WTC11 (cell line): ENCODE results near the gene TMEM89. TPM values are rescaled to one million over a fixed set of nuclear protein-coding genes. Genes with fewer than 3 reads are reported as not detected.

Experiments used
- ATAC-seq: fragments of 200-7000 bp; cut with Tn5 transposase; 2 replicates; pipeline ENCODE4 v1.10.0; 2021; ENCODE audit warnings: mild to moderate bottlenecking, moderate library complexity
- CTCF ChIA-PET: fragments of 300-600 bp; sonication (Branson Sonifier 250); formaldehyde crosslinking; loops from one replicate; lab custom pipeline; 2021; ENCODE audit warnings: antibody characterized with exemption; lab: Charles Lee
- POLR2A ChIA-PET: fragments of 350-600 bp; sonication (Branson Sonifier 250); formaldehyde crosslinking; loops from one replicate; lab custom pipeline; 2021; ENCODE audit warnings: antibody characterized with exemption; lab: Charles Lee
- DNase-seq: peaks from one replicate; pipeline ENCODE4 v3.0.0; 2021; ENCODE audit warnings: low spot score
- H3K27ac Mint-ChIP-seq: 2 replicates; pipeline ENCODE4 v1.8.0; 2021; ENCODE audit warnings: mixed read lengths
- H3K27me3 Mint-ChIP-seq: 2 replicates; pipeline ENCODE4 v1.8.0; 2021; ENCODE audit warnings: low read depth, mild to moderate bottlenecking, moderate library complexity, mixed read lengths
- H3K36me3 Mint-ChIP-seq: 2 replicates; pipeline ENCODE4 v1.8.0; 2021; ENCODE audit warnings: mixed read lengths
- H3K4me1 Mint-ChIP-seq: 2 replicates; pipeline ENCODE4 v1.8.0; 2022; ENCODE audit warnings: mixed read lengths
- H3K4me3 Mint-ChIP-seq: 2 replicates; pipeline ENCODE4 v1.8.0; 2021; ENCODE audit warnings: mild to moderate bottlenecking, moderate library complexity, mixed read lengths
- H3K9me3 Mint-ChIP-seq: 2 replicates; pipeline ENCODE4 v1.8.0; 2021; ENCODE audit warnings: mixed read lengths
- ELF4 ChIP-seq: sonication (generic); formaldehyde crosslinking; IDR thresholded peaks from 2 replicates; pipeline ENCODE4 v1.8.1; 2022; ENCODE audit warnings: low read depth, mild to moderate bottlenecking, moderate library complexity, missing genetic modification reagents
- EMX1 ChIP-seq: fragments of 250-450 bp; sonication (Bioruptor Pico); IDR thresholded peaks from 2 replicates; pipeline ENCODE4 v1.8.0; 2021; ENCODE audit warnings: mild to moderate bottlenecking
- ETV6 ChIP-seq: sonication (generic); formaldehyde crosslinking; IDR thresholded peaks from 2 replicates; pipeline ENCODE4 v1.8.1; 2022; ENCODE audit warnings: mild to moderate bottlenecking, missing genetic modification reagents
- GRHL2 ChIP-seq: fragments of 250-450 bp; sonication (Bioruptor Pico); IDR thresholded peaks from 2 replicates; pipeline ENCODE4 v1.8.0; 2022; ENCODE audit warnings: mild to moderate bottlenecking, moderate library complexity; ENCODE audit not compliant: insufficient replicate concordance, severe bottlenecking
- GTF2I ChIP-seq: fragments of 250-450 bp; sonication (Bioruptor Pico); conservative IDR thresholded peaks from 2 replicates; pipeline ENCODE4 v1.4.0; 2021; ENCODE audit warnings: mild to moderate bottlenecking
- JAZF1 ChIP-seq: fragments of 250-450 bp; sonication (Bioruptor Pico); IDR thresholded peaks from 2 replicates; pipeline ENCODE4 v1.9.0; 2021; ENCODE audit warnings: moderate library complexity, mild to moderate bottlenecking, inconsistent platforms
- MYBL2 ChIP-seq: sonication (generic); formaldehyde crosslinking; IDR thresholded peaks from 2 replicates; pipeline ENCODE4 v1.8.1; 2023; ENCODE audit warnings: mild to moderate bottlenecking, moderate library complexity, missing genetic modification reagents
- NFYB ChIP-seq: sonication (generic); formaldehyde crosslinking; conservative IDR thresholded peaks from 2 replicates; pipeline ENCODE4 v1.8.0; 2022; ENCODE audit warnings: low read depth, missing genetic modification reagents
- NR1H2 ChIP-seq: sonication (generic); formaldehyde crosslinking; IDR thresholded peaks from 2 replicates; pipeline ENCODE4 v1.9.0; 2021; ENCODE audit warnings: mild to moderate bottlenecking, moderate library complexity, missing genetic modification reagents
- PRRX2 ChIP-seq: fragments of 250-450 bp; sonication (Bioruptor Pico); IDR thresholded peaks from 2 replicates; pipeline ENCODE4 v1.8.0; 2021; ENCODE audit warnings: mild to moderate bottlenecking
- TEAD4 ChIP-seq: sonication (generic); formaldehyde crosslinking; IDR thresholded peaks from 2 replicates; pipeline ENCODE4 v1.8.0; 2022; ENCODE audit warnings: mild to moderate bottlenecking, missing genetic modification reagents
- ZNF219 ChIP-seq: sonication (generic); formaldehyde crosslinking; IDR thresholded peaks from 2 replicates; pipeline ENCODE4 v1.8.0; 2023; ENCODE audit warnings: missing genetic modification reagents, mild to moderate bottlenecking, borderline replicate concordance
- ZNF263 ChIP-seq: sonication (generic); formaldehyde crosslinking; IDR thresholded peaks from 2 replicates; pipeline ENCODE4 v1.8.1; 2022; ENCODE audit warnings: low read depth, mild to moderate bottlenecking, moderate library complexity, missing genetic modification reagents
- ZNF423 ChIP-seq: fragments of 250-450 bp; sonication (Bioruptor Pico); IDR thresholded peaks from 2 replicates; pipeline ENCODE4 v2.1.2; 2022; ENCODE audit warnings: mild to moderate bottlenecking, moderate library complexity
- total RNA-seq: library from RNA; stranded (reverse); gene quantifications from 3 replicates; pipeline ENCODE4 v1.2.3, GENCODE V29; 2021
- TF ChIP-seq, protein P1 (sequence below): fragments of 250-450 bp; sonication (Bioruptor Pico); IDR thresholded peaks from 2 replicates; pipeline ENCODE4 v1.9.0; 2021; ENCODE audit warnings: mild to moderate bottlenecking, borderline replicate concordance
- TF ChIP-seq, protein P2 (sequence below): fragments of 250-450 bp; sonication (Bioruptor Pico); IDR thresholded peaks from 2 replicates; pipeline ENCODE4 v1.9.0; 2021; ENCODE audit warnings: mild to moderate bottlenecking
- TF ChIP-seq, protein P3 (sequence below): sonication (generic); formaldehyde crosslinking; IDR thresholded peaks from 2 replicates; pipeline ENCODE4 v1.8.0; 2022; ENCODE audit warnings: mild to moderate bottlenecking, missing genetic modification reagents
- TF ChIP-seq, protein P4 (sequence below): sonication (generic); formaldehyde crosslinking; IDR thresholded peaks from 2 replicates; pipeline ENCODE4 v1.8.1; 2022; ENCODE audit warnings: mild to moderate bottlenecking, missing genetic modification reagents, moderate library complexity, borderline replicate concordance
- TF ChIP-seq, protein P5 (sequence below): fragments of 250-450 bp; sonication (Bioruptor Pico); IDR thresholded peaks from 2 replicates; pipeline ENCODE4 v1.9.0; 2021; ENCODE audit warnings: mild to moderate bottlenecking
- TF ChIP-seq, protein P6 (sequence below): sonication (generic); formaldehyde crosslinking; IDR thresholded peaks from 2 replicates; pipeline ENCODE4 v1.8.1; 2023; ENCODE audit warnings: mild to moderate bottlenecking, missing genetic modification reagents

The TMEM89 gene
- total RNA-seq, 1 experiment from 2014 or later, result 0.66 TPM

DNA sequence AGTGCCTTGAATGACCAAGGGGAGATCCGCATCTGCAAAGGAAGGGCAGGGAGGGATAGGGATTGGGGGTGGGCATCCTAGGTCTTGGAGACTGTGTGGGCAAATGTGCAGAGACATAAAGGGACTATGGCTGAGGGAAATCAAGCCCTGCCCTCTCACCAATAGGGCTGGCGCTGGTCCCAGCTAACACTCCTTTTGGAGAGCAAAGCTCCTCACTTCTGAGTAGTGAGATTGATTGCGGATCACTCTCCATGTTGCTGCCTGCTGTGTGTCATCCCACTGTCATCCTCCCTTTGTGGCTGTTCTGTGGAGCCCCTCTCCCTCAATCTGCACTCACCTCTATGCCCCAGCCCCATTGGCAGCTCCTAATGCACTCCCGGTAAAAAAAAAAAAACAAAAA lies 43.4 kb upstream of the TMEM89 start (continued):
- TF ChIP-seq, protein P1, sequence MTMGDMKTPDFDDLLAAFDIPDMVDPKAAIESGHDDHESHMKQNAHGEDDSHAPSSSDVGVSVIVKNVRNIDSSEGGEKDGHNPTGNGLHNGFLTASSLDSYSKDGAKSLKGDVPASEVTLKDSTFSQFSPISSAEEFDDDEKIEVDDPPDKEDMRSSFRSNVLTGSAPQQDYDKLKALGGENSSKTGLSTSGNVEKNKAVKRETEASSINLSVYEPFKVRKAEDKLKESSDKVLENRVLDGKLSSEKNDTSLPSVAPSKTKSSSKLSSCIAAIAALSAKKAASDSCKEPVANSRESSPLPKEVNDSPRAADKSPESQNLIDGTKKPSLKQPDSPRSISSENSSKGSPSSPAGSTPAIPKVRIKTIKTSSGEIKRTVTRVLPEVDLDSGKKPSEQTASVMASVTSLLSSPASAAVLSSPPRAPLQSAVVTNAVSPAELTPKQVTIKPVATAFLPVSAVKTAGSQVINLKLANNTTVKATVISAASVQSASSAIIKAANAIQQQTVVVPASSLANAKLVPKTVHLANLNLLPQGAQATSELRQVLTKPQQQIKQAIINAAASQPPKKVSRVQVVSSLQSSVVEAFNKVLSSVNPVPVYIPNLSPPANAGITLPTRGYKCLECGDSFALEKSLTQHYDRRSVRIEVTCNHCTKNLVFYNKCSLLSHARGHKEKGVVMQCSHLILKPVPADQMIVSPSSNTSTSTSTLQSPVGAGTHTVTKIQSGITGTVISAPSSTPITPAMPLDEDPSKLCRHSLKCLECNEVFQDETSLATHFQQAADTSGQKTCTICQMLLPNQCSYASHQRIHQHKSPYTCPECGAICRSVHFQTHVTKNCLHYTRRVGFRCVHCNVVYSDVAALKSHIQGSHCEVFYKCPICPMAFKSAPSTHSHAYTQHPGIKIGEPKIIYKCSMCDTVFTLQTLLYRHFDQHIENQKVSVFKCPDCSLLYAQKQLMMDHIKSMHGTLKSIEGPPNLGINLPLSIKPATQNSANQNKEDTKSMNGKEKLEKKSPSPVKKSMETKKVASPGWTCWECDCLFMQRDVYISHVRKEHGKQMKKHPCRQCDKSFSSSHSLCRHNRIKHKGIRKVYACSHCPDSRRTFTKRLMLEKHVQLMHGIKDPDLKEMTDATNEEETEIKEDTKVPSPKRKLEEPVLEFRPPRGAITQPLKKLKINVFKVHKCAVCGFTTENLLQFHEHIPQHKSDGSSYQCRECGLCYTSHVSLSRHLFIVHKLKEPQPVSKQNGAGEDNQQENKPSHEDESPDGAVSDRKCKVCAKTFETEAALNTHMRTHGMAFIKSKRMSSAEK (CRISPR knock-in tag), result no peak
- TF ChIP-seq ZNF219 (CRISPR knock-in tag) (no peak), JAZF1 (no peak), ZNF263 (CRISPR knock-in tag) (no peak)

DNA sequence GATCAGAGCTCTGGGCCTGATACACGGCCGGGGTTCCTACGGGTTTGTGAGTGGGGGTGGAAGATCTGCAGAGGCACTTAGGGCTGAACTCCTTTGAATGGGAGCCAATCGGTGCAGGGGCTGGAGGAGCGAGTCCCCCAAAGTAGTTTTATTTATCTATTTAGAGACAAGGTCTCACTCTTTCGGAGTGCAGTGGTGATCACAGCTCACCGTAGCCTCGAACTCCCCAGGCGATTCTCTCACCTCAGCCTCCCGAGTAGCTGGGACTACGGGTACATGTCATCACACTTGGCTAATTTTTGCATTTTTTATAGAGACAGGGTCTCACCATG lies 42.7 kb upstream of the TMEM89 start:
- peak overlapping the region; percentile 99 for H3K27ac Mint-ChIP-seq

DNA sequence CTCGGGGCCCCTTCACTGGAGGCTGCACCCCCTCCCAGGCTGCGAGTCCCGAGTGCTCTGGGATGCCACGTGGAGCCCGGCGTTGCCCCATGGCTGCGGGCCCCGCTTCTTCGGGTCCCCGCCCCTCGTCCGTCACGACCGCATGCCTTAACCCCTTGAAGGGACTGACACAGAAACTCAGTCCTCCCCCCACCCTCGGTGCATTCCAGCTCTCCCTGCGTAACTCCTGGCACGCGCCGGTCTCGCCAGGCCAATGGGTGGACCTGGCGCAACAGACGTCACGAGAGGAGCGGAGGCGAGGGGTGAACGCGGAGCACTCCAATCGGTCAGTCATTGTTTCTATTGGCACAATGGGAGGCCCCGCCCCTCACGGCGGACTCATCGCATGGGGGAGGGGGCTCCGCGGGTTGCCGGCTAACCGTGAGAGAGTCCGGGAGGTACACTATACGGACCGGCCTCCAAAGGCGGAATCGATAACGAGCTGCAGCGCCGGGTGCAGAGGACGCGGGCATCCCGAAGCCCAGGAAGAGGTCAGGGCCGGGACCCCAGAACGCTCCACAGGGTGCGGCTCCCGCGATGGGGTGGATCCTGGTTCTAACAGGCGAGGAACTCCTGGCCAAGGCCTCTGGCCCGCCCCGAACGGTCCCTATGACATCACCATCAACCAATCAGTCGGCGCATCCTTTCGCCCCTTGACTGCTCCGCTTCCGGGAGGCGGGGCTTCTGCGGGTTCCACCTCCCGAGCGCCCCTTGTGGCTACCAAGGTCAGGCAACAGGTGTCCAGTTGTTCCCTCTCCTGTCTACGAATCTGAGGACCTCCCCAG lies 42.1 kb upstream of the TMEM89 start:
- H3K36me3 Mint-ChIP-seq, result peaks cover 32% of the 10 kb centered on the region
- peak overlapping the region; percentile 100 for H3K27ac Mint-ChIP-seq
- DNase-seq, result peak; percentile 99
- H3K4me1 Mint-ChIP-seq, result peaks cover 14% of the 10 kb centered on the region
- H3K4me3 Mint-ChIP-seq, result peak overlapping the region; percentile 88
- H3K27me3 Mint-ChIP-seq, result no peaks in the 10 kb centered on the region
- peak; percentile 79 for ATAC-seq
- ChIA-PET CTCF (interaction anchor here (0.6 to 5.2 kb wide), 23 partner anchors 10 to 469 kb away, joined by 3 to 51 read pairs (median 4); partner anchors contain the start of genes IP6K2, LAMB2, NCKIPSD and NDUFAF3), POLR2A (interaction anchor here (0.6 to 4.4 kb wide), 12 partner anchors 12 to 457 kb away, joined by 3 to 41 read pairs (median 4); partner anchors contain the start of genes ARIH2, ATRIP, IP6K2 and NDUFAF3)
- peaks cover 9% of the 10 kb centered on the region; the same call in 1 of the 2 replicates for H3K9me3 Mint-ChIP-seq
- TF ChIP-seq PRRX2 (CRISPR knock-in tag), result no peak; the same call in 1 of the 2 replicates
- TF ChIP-seq, protein P2, sequence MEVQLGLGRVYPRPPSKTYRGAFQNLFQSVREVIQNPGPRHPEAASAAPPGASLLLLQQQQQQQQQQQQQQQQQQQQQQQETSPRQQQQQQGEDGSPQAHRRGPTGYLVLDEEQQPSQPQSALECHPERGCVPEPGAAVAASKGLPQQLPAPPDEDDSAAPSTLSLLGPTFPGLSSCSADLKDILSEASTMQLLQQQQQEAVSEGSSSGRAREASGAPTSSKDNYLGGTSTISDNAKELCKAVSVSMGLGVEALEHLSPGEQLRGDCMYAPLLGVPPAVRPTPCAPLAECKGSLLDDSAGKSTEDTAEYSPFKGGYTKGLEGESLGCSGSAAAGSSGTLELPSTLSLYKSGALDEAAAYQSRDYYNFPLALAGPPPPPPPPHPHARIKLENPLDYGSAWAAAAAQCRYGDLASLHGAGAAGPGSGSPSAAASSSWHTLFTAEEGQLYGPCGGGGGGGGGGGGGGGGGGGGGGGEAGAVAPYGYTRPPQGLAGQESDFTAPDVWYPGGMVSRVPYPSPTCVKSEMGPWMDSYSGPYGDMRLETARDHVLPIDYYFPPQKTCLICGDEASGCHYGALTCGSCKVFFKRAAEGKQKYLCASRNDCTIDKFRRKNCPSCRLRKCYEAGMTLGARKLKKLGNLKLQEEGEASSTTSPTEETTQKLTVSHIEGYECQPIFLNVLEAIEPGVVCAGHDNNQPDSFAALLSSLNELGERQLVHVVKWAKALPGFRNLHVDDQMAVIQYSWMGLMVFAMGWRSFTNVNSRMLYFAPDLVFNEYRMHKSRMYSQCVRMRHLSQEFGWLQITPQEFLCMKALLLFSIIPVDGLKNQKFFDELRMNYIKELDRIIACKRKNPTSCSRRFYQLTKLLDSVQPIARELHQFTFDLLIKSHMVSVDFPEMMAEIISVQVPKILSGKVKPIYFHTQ, result no peak
- TF ChIP-seq ZNF263 (CRISPR knock-in tag), result peak; percentile 69; the same call in 1 of the 2 replicates
- peak; percentile 85 for TF ChIP-seq TEAD4
- peak; percentile 77 for TF ChIP-seq NFYB (CRISPR knock-in tag)
- TF ChIP-seq ELF4 (CRISPR knock-in tag), result no peak
- TF ChIP-seq, protein P3, sequence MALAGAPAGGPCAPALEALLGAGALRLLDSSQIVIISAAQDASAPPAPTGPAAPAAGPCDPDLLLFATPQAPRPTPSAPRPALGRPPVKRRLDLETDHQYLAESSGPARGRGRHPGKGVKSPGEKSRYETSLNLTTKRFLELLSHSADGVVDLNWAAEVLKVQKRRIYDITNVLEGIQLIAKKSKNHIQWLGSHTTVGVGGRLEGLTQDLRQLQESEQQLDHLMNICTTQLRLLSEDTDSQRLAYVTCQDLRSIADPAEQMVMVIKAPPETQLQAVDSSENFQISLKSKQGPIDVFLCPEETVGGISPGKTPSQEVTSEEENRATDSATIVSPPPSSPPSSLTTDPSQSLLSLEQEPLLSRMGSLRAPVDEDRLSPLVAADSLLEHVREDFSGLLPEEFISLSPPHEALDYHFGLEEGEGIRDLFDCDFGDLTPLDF (CRISPR knock-in tag), result no peak
- TF ChIP-seq, protein P4, sequence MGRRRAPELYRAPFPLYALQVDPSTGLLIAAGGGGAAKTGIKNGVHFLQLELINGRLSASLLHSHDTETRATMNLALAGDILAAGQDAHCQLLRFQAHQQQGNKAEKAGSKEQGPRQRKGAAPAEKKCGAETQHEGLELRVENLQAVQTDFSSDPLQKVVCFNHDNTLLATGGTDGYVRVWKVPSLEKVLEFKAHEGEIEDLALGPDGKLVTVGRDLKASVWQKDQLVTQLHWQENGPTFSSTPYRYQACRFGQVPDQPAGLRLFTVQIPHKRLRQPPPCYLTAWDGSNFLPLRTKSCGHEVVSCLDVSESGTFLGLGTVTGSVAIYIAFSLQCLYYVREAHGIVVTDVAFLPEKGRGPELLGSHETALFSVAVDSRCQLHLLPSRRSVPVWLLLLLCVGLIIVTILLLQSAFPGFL (CRISPR knock-in tag), result no peak
- TF ChIP-seq, protein P5, sequence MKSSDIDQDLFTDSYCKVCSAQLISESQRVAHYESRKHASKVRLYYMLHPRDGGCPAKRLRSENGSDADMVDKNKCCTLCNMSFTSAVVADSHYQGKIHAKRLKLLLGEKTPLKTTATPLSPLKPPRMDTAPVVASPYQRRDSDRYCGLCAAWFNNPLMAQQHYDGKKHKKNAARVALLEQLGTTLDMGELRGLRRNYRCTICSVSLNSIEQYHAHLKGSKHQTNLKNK, result no peak; the same call in 1 of the 2 replicates
- TF ChIP-seq GTF2I (CRISPR knock-in tag), result 0 out of 2 replicates have a peak, but pooled peaks have one; percentile 29
- TF ChIP-seq GRHL2, result no peak
- no peak for TF ChIP-seq NR1H2 (CRISPR knock-in tag)
- 0 out of 2 replicates have a peak, but pooled peaks have one; percentile 17 for TF ChIP-seq ZNF423 (CRISPR knock-in tag)

More for the DNA sequence above, 42.7 kb upstream of the TMEM89 start:
- Mint-ChIP-seq H3K4me1 (peaks cover 14% of the 10 kb centered on the region), H3K36me3 (peaks cover 27% of the 10 kb centered on the region)
- no peak for TF ChIP-seq ZNF263 (CRISPR knock-in tag)
- no peak for TF ChIP-seq ETV6 (CRISPR knock-in tag)
- TF ChIP-seq EMX1 (CRISPR knock-in tag), result no peak
- no peak for TF ChIP-seq MYBL2 (CRISPR knock-in tag)
- TF ChIP-seq ZNF219 (CRISPR knock-in tag), result no peak
- TF ChIP-seq, protein P6, sequence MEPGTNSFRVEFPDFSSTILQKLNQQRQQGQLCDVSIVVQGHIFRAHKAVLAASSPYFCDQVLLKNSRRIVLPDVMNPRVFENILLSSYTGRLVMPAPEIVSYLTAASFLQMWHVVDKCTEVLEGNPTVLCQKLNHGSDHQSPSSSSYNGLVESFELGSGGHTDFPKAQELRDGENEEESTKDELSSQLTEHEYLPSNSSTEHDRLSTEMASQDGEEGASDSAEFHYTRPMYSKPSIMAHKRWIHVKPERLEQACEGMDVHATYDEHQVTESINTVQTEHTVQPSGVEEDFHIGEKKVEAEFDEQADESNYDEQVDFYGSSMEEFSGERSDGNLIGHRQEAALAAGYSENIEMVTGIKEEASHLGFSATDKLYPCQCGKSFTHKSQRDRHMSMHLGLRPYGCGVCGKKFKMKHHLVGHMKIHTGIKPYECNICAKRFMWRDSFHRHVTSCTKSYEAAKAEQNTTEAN, result no peak
- TF ChIP-seq, all 79 proteins: peak for 0
- DNase-seq (no peak), ATAC-seq (no peak)
- 0 out of 2 replicates have a peak, but pooled peaks cover 4% of the 10 kb centered on the region for H3K9me3 Mint-ChIP-seq
- peak overlapping the region; percentile 88 for H3K4me3 Mint-ChIP-seq
- CTCF ChIA-PET, result interaction anchor here (0.6 to 5.2 kb wide), 21 partner anchors 10 to 468 kb away, joined by 3 to 51 read pairs (median 5); partner anchors contain the start of genes IP6K2, LAMB2, NCKIPSD and NDUFAF3
- no peaks in the 10 kb centered on the region for H3K27me3 Mint-ChIP-seq
- POLR2A ChIA-PET, result interaction anchor here (1.2 to 4.4 kb wide), 4 partner anchors 20 to 255 kb away, joined by 3 to 41 read pairs (median 16); partner anchors contain the start of genes ARIH2, IP6K2 and SLC26A6
